ENCODE measurements around the gene TGM2.

Gene TGM2

DNA sequence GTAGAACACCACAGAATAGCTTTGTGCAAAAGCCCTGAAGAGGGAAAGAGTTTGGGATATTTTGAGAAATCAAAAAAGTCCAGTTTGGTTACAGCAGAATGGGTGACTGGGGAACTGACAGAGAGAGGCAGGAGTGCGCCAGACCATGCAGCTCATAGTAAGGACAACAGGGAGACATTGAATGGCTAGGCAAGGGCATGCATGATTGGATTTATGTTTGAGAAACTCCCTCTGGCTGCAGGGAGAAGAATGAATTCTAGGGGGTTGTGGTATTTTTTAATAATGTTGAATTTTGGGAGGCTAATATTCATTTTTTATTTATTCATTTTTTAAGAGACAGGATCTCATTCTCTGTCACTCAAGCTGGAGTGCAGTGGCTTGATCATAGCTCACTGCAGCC lies 49.9 kb downstream of the TGM2 start:
- no peak overlapping the region for H3K4me2 ChIP-seq (ENCODE audit: low read length)
- no peaks in the 10 kb centered on the region for H3K27me3 ChIP-seq (ENCODE audit: low read depth, low read length)
- peaks cover 61% of the 10 kb centered on the region for H3K4me1 ChIP-seq (ENCODE audit: low read length)
- H3K36me3 ChIP-seq (replicated peaks; ENCODE audit: low read depth, low read length), result no peaks in the 10 kb centered on the region
- no peak overlapping the region for H3K27ac ChIP-seq (ENCODE audit: low read length)
- H4K20me1 ChIP-seq (ENCODE audit: insufficient read depth, low read length), result no peaks in the 10 kb centered on the region
- H3K79me2 ChIP-seq (ENCODE audit: low read length), result no peaks in the 10 kb centered on the region
- H3K9ac ChIP-seq (ENCODE audit: low read length), result no peak overlapping the region
- no peaks in the 10 kb centered on the region for H3K9me3 ChIP-seq (ENCODE audit: insufficient read depth, low read length)
- no peak for TF ChIP-seq EZH2phosphoT487 (IDR thresholded peaks at IDR 0.05; ENCODE audit: low read depth)
- TF ChIP-seq, protein P1, sequence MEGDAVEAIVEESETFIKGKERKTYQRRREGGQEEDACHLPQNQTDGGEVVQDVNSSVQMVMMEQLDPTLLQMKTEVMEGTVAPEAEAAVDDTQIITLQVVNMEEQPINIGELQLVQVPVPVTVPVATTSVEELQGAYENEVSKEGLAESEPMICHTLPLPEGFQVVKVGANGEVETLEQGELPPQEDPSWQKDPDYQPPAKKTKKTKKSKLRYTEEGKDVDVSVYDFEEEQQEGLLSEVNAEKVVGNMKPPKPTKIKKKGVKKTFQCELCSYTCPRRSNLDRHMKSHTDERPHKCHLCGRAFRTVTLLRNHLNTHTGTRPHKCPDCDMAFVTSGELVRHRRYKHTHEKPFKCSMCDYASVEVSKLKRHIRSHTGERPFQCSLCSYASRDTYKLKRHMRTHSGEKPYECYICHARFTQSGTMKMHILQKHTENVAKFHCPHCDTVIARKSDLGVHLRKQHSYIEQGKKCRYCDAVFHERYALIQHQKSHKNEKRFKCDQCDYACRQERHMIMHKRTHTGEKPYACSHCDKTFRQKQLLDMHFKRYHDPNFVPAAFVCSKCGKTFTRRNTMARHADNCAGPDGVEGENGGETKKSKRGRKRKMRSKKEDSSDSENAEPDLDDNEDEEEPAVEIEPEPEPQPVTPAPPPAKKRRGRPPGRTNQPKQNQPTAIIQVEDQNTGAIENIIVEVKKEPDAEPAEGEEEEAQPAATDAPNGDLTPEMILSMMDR (IDR thresholded peaks at IDR 0.05; ENCODE audit: low read depth, low read length), result peak; percentile 49
- no peak overlapping the region for H3K4me3 ChIP-seq (ENCODE audit: low read length)
- H2AFZ ChIP-seq (ENCODE audit: low read depth, low read length), result no peak overlapping the region

DNA sequence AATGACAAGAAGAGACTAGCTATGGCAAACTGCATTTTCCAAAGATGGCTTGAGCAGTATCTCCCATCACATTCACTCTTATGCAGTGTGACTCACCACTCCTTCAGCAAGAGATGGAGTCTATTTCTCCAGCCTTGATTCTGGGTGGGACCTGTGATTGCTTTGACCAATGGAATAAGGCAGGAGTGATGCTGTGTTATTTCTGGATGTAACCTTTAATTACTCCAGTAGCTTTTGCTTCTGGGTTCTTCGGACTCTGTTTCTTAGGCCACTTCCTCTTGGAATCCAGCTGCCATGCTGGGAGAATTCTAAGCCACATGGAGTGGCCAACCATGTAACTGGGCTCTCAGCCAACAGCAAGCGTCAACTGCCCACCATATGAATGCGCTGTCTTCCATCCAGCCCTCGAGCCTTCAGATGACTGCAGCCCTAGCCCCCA lies 50.7 kb downstream of the TGM2 start:
- H3K4me1 ChIP-seq (ENCODE audit: low read length), result peaks cover 61% of the 10 kb centered on the region
- no peak for TF ChIP-seq EZH2phosphoT487 (IDR thresholded peaks at IDR 0.05; ENCODE audit: low read depth)
- TF ChIP-seq, protein P1 (IDR thresholded peaks at IDR 0.05; ENCODE audit: low read depth, low read length), result no peak
- no peaks in the 10 kb centered on the region for H3K9me3 ChIP-seq (ENCODE audit: insufficient read depth, low read length)
- no peak overlapping the region for H3K9ac ChIP-seq (ENCODE audit: low read length)
- no peaks in the 10 kb centered on the region for H3K36me3 ChIP-seq (replicated peaks; ENCODE audit: low read depth, low read length)
- no peak overlapping the region for H2AFZ ChIP-seq (ENCODE audit: low read depth, low read length)
- H3K4me3 ChIP-seq (ENCODE audit: low read length), result no peak overlapping the region
- H3K27me3 ChIP-seq (ENCODE audit: low read depth, low read length), result no peaks in the 10 kb centered on the region
- H3K4me2 ChIP-seq (ENCODE audit: low read length), result no peak overlapping the region
- H4K20me1 ChIP-seq (ENCODE audit: insufficient read depth, low read length), result no peaks in the 10 kb centered on the region
- no peak overlapping the region for H3K27ac ChIP-seq (ENCODE audit: low read length)
- H3K79me2 ChIP-seq (ENCODE audit: low read length), result no peaks in the 10 kb centered on the region

DNA sequence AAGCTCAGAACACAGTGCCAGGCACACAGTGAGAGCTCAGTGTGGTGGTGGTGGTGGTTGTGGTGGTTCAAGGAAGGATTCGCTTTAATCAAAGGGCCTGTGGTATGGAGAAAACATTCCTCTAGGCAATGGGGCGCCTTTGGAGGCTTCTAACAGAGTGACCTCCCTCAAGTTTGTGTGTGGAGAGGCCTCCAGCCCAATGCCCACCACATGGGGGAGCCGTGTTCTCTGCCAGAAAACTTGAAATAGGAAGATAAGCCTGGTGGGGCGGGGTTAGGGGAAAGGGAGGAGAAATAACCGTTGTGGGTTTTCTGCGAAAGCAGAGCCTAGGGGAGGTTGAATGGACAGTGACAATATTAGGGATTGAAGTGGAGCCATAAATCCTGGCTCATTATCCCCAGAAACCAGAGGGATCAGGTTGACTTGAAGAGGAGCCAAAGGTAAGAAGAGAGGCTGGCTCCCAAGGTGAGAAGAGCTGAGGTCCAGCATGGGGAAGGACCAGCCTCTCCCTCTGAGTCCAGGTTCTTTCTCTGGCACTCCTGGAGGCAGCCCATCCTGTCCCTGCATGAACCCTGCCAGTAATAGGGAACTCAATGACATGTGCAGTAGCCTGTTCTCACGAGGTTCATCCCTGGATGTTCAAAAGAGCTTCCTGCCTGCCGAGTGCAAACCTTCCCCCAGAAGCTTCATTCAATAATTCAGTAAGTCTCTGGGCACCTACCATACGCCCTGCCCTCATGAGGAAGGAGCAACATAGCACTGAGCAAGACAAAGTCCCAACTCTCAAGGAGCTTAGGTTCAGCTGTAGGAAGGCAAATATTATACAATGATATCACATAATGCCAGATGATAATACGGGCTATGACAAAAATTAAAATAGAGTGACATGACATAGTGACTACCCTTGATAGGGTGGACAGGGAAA lies 51.4 kb downstream of the TGM2 start:
- peak overlapping the region; percentile 18; the same call in 1 of the 2 replicates for H3K4me3 ChIP-seq (ENCODE audit: low read length)
- peak overlapping the region; percentile 30; the same call in 1 of the 2 replicates for H3K9ac ChIP-seq (ENCODE audit: low read length)
- peak overlapping the region; percentile 53 for H3K4me2 ChIP-seq (ENCODE audit: low read length)
- TF ChIP-seq, protein P1 (IDR thresholded peaks at IDR 0.05; ENCODE audit: low read depth, low read length), result peak; percentile 96
- TF ChIP-seq EZH2phosphoT487 (IDR thresholded peaks at IDR 0.05; ENCODE audit: low read depth), result no peak
- no peak overlapping the region for H3K27ac ChIP-seq (ENCODE audit: low read length)
- H2AFZ ChIP-seq (ENCODE audit: low read depth, low read length), result peak overlapping the region; percentile 24
- H3K27me3 ChIP-seq (ENCODE audit: low read depth, low read length), result no peaks in the 10 kb centered on the region
- no peaks in the 10 kb centered on the region for H4K20me1 ChIP-seq (ENCODE audit: insufficient read depth, low read length)
- no peaks in the 10 kb centered on the region for H3K9me3 ChIP-seq (ENCODE audit: insufficient read depth, low read length)
- H3K79me2 ChIP-seq (ENCODE audit: low read length), result no peaks in the 10 kb centered on the region
- peaks cover 61% of the 10 kb centered on the region for H3K4me1 ChIP-seq (ENCODE audit: low read length)
- H3K36me3 ChIP-seq (replicated peaks; ENCODE audit: low read depth, low read length), result no peaks in the 10 kb centered on the region

DNA sequence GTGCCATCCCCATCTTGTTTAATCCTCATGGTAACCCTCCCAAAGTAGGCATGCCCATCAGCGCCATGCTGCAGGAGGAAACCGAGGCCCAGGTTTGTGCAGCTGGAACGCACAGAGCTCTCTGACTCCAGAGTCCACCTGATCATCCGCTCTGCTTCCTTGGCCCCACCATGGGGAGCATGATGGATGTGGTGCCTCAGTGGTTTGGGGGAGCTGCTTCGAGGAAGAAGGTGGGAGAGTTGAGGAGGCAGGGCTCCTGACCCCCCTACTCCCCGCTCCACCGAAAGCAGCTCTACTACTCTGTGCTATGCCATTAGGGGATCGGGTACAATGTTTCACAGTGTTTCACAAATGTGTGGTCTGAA lies 52.2 kb downstream of the TGM2 start:
- H3K9me3 ChIP-seq (ENCODE audit: insufficient read depth, low read length), result no peaks in the 10 kb centered on the region
- no peaks in the 10 kb centered on the region for H3K27me3 ChIP-seq (ENCODE audit: low read depth, low read length)
- no peaks in the 10 kb centered on the region for H3K36me3 ChIP-seq (replicated peaks; ENCODE audit: low read depth, low read length)
- no peak overlapping the region for H3K4me3 ChIP-seq (ENCODE audit: low read length)
- H3K4me2 ChIP-seq (ENCODE audit: low read length), result peak overlapping the region; percentile 53
- peaks cover 62% of the 10 kb centered on the region for H3K4me1 ChIP-seq (ENCODE audit: low read length)
- no peaks in the 10 kb centered on the region for H3K79me2 ChIP-seq (ENCODE audit: low read length)
- no peak overlapping the region for H3K27ac ChIP-seq (ENCODE audit: low read length)
- H2AFZ ChIP-seq (ENCODE audit: low read depth, low read length), result peak overlapping the region; percentile 24; the same call in 1 of the 2 replicates
- TF ChIP-seq, protein P1 (IDR thresholded peaks at IDR 0.05; ENCODE audit: low read depth, low read length), result no peak
- no peak for TF ChIP-seq EZH2phosphoT487 (IDR thresholded peaks at IDR 0.05; ENCODE audit: low read depth)
- H4K20me1 ChIP-seq (ENCODE audit: insufficient read depth, low read length), result no peaks in the 10 kb centered on the region
- peak overlapping the region; percentile 30; the same call in 1 of the 2 replicates for H3K9ac ChIP-seq (ENCODE audit: low read length)
